HG02885 (cell line): ENCODE measurements around the gene KBTBD2.
"Not testable (repeated sequence)": the region's sequence is repeated elsewhere in the genome, so short reads cannot be mapped to it uniquely, and the experiment has no call there.

Experiments
- ATAC-seq: cut with Tn5 transposase; IDR thresholded peaks from one replicate; pipeline ENCODE4 v1.9.1; 2021; ENCODE audit warnings: mild to moderate bottlenecking; ENCODE audit not compliant: unreplicated experiment, poor library complexity

The KBTBD2 gene

GRCh38 chr7:32891043-32891799 lies at the start of gene KBTBD2:
TSS of gene KBTBD2 (minus strand) at chr7:32891760. CDS start at chr7:32879604, 12,156 bp downstream.
- ATAC-seq, result peak; percentile 70

- ATAC-seq, result no peak
Observed at GRCh38 chr7:32941181-32941580, 49.6 kb upstream of the KBTBD2 start.

GRCh38 chr7:32937344-32938174 lies 46.0 kb upstream of the KBTBD2 start:
- ATAC-seq, result no peak

GRCh38 chr7:32936689-32937088 lies 45.1 kb upstream of the KBTBD2 start:
- ATAC-seq, result no peak

GRCh38 chr7:32935558-32935957 lies 44.0 kb upstream of the KBTBD2 start:
- no peak for ATAC-seq

- ATAC-seq, result no peak
Observed at GRCh38 chr7:32930378-32930777, 38.8 kb upstream of the KBTBD2 start.

- ATAC-seq, result no peak
Observed at GRCh38 chr7:32929430-32930143, 38.0 kb upstream of the KBTBD2 start.

- ATAC-seq, result no peak
Observed at GRCh38 chr7:32928785-32929298, 37.3 kb upstream of the KBTBD2 start.

- no peak for ATAC-seq
Observed at GRCh38 chr7:32921896-32922295, 30.3 kb upstream of the KBTBD2 start.

- not testable (repeated sequence) for ATAC-seq
Observed at GRCh38 chr7:32916994-32917393, 25.4 kb upstream of the KBTBD2 start.

GRCh38 chr7:32916006-32916405 lies 24.4 kb upstream of the KBTBD2 start:
- ATAC-seq, result no peak

- ATAC-seq, result no peak
Observed at GRCh38 chr7:32915041-32915536, 23.5 kb upstream of the KBTBD2 start.

- no peak for ATAC-seq
Observed at GRCh38 chr7:32914184-32914583, 22.6 kb upstream of the KBTBD2 start.

- ATAC-seq, result no peak
Observed at GRCh38 chr7:32910195-32910594, 18.6 kb upstream of the KBTBD2 start.

GRCh38 chr7:32905175-32905662 lies 13.7 kb upstream of the KBTBD2 start:
- no peak for ATAC-seq

GRCh38 chr7:32901629-32902028 lies 10.1 kb upstream of the KBTBD2 start:
- no peak for ATAC-seq

- no peak for ATAC-seq
Observed at GRCh38 chr7:32900433-32900995, 9.0 kb upstream of the KBTBD2 start.

GRCh38 chr7:32897376-32897775 lies 5.8 kb upstream of the KBTBD2 start:
- not testable (repeated sequence) for ATAC-seq

GRCh38 chr7:32896564-32897347 lies 5.2 kb upstream of the KBTBD2 start:
- ATAC-seq, result no peak
